Thoracic aorta (tissue), 2 donors: ENCODE results near the gene ABCC9. TPM values are rescaled to one million over a fixed set of nuclear protein-coding genes. Genes with fewer than 3 reads are reported as not detected.
A peak's percentile ranks its signal among the peaks of the same experiment; 100 is the strongest.
"Not testable (repeated sequence)": the region's sequence is repeated elsewhere in the genome, so short reads cannot be mapped to it uniquely, and the experiment has no call there.

Experiments used
- ATAC-seq: fragments of 150-250 bp; one replicate; pipeline ENCODE4 v1.8.0; 2017; ENCODE audit warnings: low read depth; ENCODE audit not compliant: insufficient number of reproducible peaks, low FRiP score
- DNase-seq: peaks from one replicate; pipeline ENCODE4 v3.0.0-alpha.2; 2020; ENCODE audit warnings: low spot score
- H3K27ac ChIP-seq, 2 donors: fragments of 200-600 bp; sonication (generic); 1 replicate in 1 of 2; 2 replicates in 1 of 2; pipeline ENCODE4 v1.5.1; 2016; ENCODE audit warnings: mild to moderate bottlenecking in 2 of 2, moderate library complexity in 2 of 2
- H3K27me3 ChIP-seq: fragments of 200-600 bp; sonication (generic); replicated peaks from 2 replicates; pipeline ENCODE4 v1.6.0; 2016; ENCODE audit warnings: mild to moderate bottlenecking; ENCODE audit not compliant: insufficient read depth
- H3K36me3 ChIP-seq: fragments of 200-600 bp; sonication (generic); one replicate; pipeline ENCODE4 v1.5.1; 2016
- H3K4me1 ChIP-seq, 2 donors: fragments of 200-600 bp; sonication (generic); 1 replicate in 1 of 2; 2 replicates in 1 of 2; pipeline versions ENCODE4 v1.5.1 to v1.6.0; 2016; ENCODE audit warnings: low read depth in 2 of 2, mild to moderate bottlenecking in 1 of 2; ENCODE audit not compliant: control insufficient read depth in 1 of 2
- H3K4me3 ChIP-seq: fragments of 200-600 bp; sonication (generic); 2 replicates; pipeline ENCODE4 v1.5.1; 2016; ENCODE audit warnings: mild to moderate bottlenecking
- H3K9me3 ChIP-seq: fragments of 200-600 bp; sonication (generic); 2 replicates; pipeline ENCODE4 v1.5.1; 2016
- total RNA-seq, 2 donors: library from RNA; depleted of rRNA; stranded (reverse); fragments of >200 nt; gene quantifications; one replicate each; pipeline versions ENCODE4 v1.1.0 to v1.2.3, GENCODE V29; 2016
- TF ChIP-seq, protein P1 (sequence below): fragments of 200-600 bp; sonication (generic); IDR thresholded peaks from one replicate; pipeline ENCODE4 v1.5.1; 2019; ENCODE audit warnings: antibody characterized with exemption

ABCC9 gene
- total RNA-seq, 2 donors from 2014 or later: 19.6 to 42.6 TPM

DNA sequence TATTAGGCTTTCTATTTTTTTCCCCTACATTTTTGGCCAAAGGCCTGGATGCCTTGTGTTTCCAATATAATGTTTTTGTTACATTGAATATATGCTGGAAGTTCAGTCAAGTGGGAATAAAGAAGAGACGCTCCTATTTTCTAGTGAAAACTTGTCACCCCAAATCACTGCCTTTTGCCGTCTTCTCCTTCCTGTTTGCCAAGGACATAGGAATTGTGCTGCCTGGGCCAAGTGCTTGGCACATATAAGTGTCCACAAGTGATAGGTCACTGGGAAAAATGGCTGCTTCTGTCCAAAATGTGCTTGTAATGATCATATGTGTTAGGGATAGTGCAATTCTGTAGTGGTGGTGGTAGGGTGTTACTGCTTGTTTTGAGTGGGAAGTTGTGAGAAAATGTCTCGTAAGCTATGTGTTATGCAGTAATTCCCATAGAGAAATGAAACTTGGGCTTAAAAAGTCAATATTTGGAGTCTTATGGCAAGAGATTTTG lies 155.1 kb downstream of the ABCC9 start:
- DNase-seq: no peak
- ATAC-seq: no peak

GRCh38 chr12:21782723-21783122 lies 158.5 kb downstream of the ABCC9 start:
- DNase-seq, H3K36me3 ChIP-seq, H3K27me3 ChIP-seq, ATAC-seq, H3K9me3 ChIP-seq, H3K27ac ChIP-seq, H3K4me3 ChIP-seq: not testable (repeated sequence)
- H3K4me1 ChIP-seq: peaks cover 7 to 16% of the 10 kb centered on the region in 2 donors

More for the DNA sequence above, 155.1 kb downstream of the ABCC9 start:
- H3K36me3 ChIP-seq: no peaks in the 10 kb centered on the region
- H3K4me1 ChIP-seq: peaks cover 7 to 11% of the 10 kb centered on the region in 2 donors
- H3K27me3 ChIP-seq: no peaks in the 10 kb centered on the region
- TF ChIP-seq, protein P1, sequence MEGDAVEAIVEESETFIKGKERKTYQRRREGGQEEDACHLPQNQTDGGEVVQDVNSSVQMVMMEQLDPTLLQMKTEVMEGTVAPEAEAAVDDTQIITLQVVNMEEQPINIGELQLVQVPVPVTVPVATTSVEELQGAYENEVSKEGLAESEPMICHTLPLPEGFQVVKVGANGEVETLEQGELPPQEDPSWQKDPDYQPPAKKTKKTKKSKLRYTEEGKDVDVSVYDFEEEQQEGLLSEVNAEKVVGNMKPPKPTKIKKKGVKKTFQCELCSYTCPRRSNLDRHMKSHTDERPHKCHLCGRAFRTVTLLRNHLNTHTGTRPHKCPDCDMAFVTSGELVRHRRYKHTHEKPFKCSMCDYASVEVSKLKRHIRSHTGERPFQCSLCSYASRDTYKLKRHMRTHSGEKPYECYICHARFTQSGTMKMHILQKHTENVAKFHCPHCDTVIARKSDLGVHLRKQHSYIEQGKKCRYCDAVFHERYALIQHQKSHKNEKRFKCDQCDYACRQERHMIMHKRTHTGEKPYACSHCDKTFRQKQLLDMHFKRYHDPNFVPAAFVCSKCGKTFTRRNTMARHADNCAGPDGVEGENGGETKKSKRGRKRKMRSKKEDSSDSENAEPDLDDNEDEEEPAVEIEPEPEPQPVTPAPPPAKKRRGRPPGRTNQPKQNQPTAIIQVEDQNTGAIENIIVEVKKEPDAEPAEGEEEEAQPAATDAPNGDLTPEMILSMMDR: no peak
- H3K4me3 ChIP-seq: no peak overlapping the region
- H3K9me3 ChIP-seq: no peaks in the 10 kb centered on the region
- peak overlapping the region in 1 of 2 donors; percentile 7 for H3K27ac ChIP-seq

GRCh38 chr12:21780786-21781185 lies 160.4 kb downstream of the ABCC9 start:
- ATAC-seq: no peak
- H3K4me1 ChIP-seq: peaks cover 9 to 16% of the 10 kb centered on the region in 2 donors
- TF ChIP-seq, protein P1: no peak
- no peaks in the 10 kb centered on the region for H3K9me3 ChIP-seq
- H3K27me3 ChIP-seq: no peaks in the 10 kb centered on the region
- no peak for DNase-seq
- no peak overlapping the region for H3K4me3 ChIP-seq
- no peak overlapping the region for H3K27ac ChIP-seq
- no peaks in the 10 kb centered on the region for H3K36me3 ChIP-seq

DNA sequence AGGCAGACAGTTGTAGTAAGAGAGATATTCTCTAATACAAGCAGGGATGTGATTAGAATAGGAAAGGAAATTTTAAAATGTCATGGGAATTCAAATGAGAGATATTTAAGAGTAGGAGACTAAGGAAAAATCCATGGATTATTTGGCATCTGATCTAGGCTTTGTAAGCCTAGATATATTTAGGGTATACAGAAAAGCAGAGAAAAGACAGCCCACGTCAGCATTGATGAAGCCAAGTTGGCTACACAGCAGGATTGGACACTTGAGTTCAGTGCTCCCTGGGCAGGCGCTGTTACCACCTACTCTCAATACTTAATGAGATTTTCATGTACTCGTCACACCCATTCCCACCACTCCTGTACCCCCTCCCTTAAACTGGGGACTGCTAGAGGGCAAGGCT lies 165.1 kb downstream of the ABCC9 start:
- Histone ChIP-seq H3K9me3 (no peaks in the 10 kb centered on the region), H3K27me3 (no peaks in the 10 kb centered on the region), H3K27ac (peak overlapping the region; percentile 78), H3K4me3 (no peak overlapping the region), H3K4me1 (peaks cover 19 to 34% of the 10 kb centered on the region in 2 donors), H3K36me3 (no peaks in the 10 kb centered on the region)
- TF ChIP-seq, protein P1: no peak
- DNase-seq (no peak), ATAC-seq (no peak)

- peak overlapping the region; percentile 78 for H3K27ac ChIP-seq
- TF ChIP-seq, protein P1: no peak
- no peaks in the 10 kb centered on the region for H3K36me3 ChIP-seq
- no peak for DNase-seq
- no peaks in the 10 kb centered on the region for H3K9me3 ChIP-seq
- peaks cover 19 to 31% of the 10 kb centered on the region in 2 donors for H3K4me1 ChIP-seq
- no peak for ATAC-seq
- H3K27me3 ChIP-seq: no peaks in the 10 kb centered on the region
- H3K4me3 ChIP-seq: peak overlapping the region; percentile 89
Observed at GRCh38 chr12:21775133-21775820, 165.9 kb downstream of the ABCC9 start.
